GM23338 (cell line): ENCODE data around the gene SUV39H2. TPM values are rescaled to one million over a fixed set of nuclear protein-coding genes. Genes with fewer than 3 reads are reported as not detected.

ENCODE experiments used
- ATAC-seq: fragments of 200-7000 bp; cut with Tn5 transposase; 3 replicates; pipeline ENCODE4 v1.9.1; 2020
- DNase-seq: peaks from one replicate; pipeline ENCODE4 v3.0.0-alpha.2; 2015; ENCODE audit warnings: low spot score
- H2AFZ ChIP-seq: fragments of 200-600 bp; sonication (generic); 2 replicates; pipeline ENCODE4 v1.8.0; 2016; ENCODE audit warnings: antibody characterized with exemption, mild to moderate bottlenecking, moderate library complexity
- H3F3A ChIP-seq: fragments of 200-600 bp; sonication (generic); replicated peaks from 2 replicates; pipeline ENCODE4 v1.8.0; 2017; ENCODE audit warnings: antibody characterized with exemption, mixed run types, low read depth
- H3K27ac ChIP-seq: fragments of 200-600 bp; sonication (generic); 2 replicates; pipeline ENCODE4 v1.6.1; 2016; ENCODE audit warnings: low read depth
- H3K27me3 ChIP-seq: fragments of 200-600 bp; sonication (generic); 2 replicates; pipeline ENCODE4 v1.8.0; 2016; ENCODE audit warnings: mild to moderate bottlenecking, mixed run types, moderate library complexity; ENCODE audit not compliant: insufficient read depth
- H3K36me3 ChIP-seq: fragments of 200-600 bp; sonication (generic); 2 replicates; pipeline ENCODE4 v1.8.0; 2016; ENCODE audit warnings: mild to moderate bottlenecking; ENCODE audit not compliant: insufficient read depth
- H3K4me1 ChIP-seq: fragments of 200-600 bp; sonication (generic); 2 replicates; pipeline ENCODE4 v1.8.0; 2016; ENCODE audit warnings: mild to moderate bottlenecking, moderate library complexity; ENCODE audit not compliant: insufficient read depth
- H3K4me2 ChIP-seq: fragments of 200-600 bp; sonication (generic); 2 replicates; pipeline ENCODE4 v1.7.1; 2017; ENCODE audit warnings: mixed run types
- H3K4me3 ChIP-seq: fragments of 200-600 bp; sonication (generic); 2 replicates; pipeline ENCODE4 v1.6.1; 2016; ENCODE audit warnings: mixed run types
- H3K79me2 ChIP-seq: fragments of 200-600 bp; sonication (generic); replicated peaks from 2 replicates; pipeline ENCODE4 v1.8.0; 2017; ENCODE audit warnings: mild to moderate bottlenecking; ENCODE audit not compliant: insufficient read depth
- H3K9me2 ChIP-seq: fragments of 200-600 bp; sonication (generic); 2 replicates; pipeline ENCODE4 v1.8.0; 2017; ENCODE audit not compliant: insufficient read depth
- H4K20me1 ChIP-seq: fragments of 200-600 bp; sonication (generic); replicated peaks from 2 replicates; pipeline ENCODE4 v1.8.0; 2017; ENCODE audit warnings: mild to moderate bottlenecking; ENCODE audit not compliant: insufficient read depth
- H3K27ac Mint-ChIP-seq: 2 replicates; pipeline ENCODE4 v1.8.0; 2020; ENCODE audit warnings: inconsistent platforms, mild to moderate bottlenecking, moderate library complexity, mixed read lengths
- H3K27me3 Mint-ChIP-seq: 3 replicates; pipeline ENCODE4 v1.8.0; 2022; ENCODE audit warnings: low read depth, mild to moderate bottlenecking, moderate library complexity, mixed read lengths, inconsistent platforms; ENCODE audit not compliant: insufficient read depth, poor library complexity
- H3K36me3 Mint-ChIP-seq: 3 replicates; pipeline ENCODE4 v1.8.0; 2021; ENCODE audit warnings: low read depth, mild to moderate bottlenecking, inconsistent platforms, moderate library complexity, mixed read lengths
- H3K4me1 Mint-ChIP-seq: 3 replicates; pipeline ENCODE4 v1.8.0; 2020; ENCODE audit warnings: mild to moderate bottlenecking, inconsistent platforms, mixed read lengths
- H3K4me3 Mint-ChIP-seq: 3 replicates; pipeline ENCODE4 v1.8.0; 2021; ENCODE audit warnings: moderate library complexity, mild to moderate bottlenecking, inconsistent platforms, mixed read lengths
- H3K9me3 Mint-ChIP-seq: 3 replicates; pipeline ENCODE4 v1.8.0; 2020; ENCODE audit warnings: moderate library complexity, mild to moderate bottlenecking, inconsistent platforms, mixed read lengths
- CREB1 ChIP-seq: fragments of 250-450 bp; sonication (Bioruptor Pico); IDR thresholded peaks from 2 replicates; pipeline ENCODE4 v1.5.0; 2020; ENCODE audit warnings: low read depth, mild to moderate bottlenecking, moderate library complexity
- ETS1 ChIP-seq: IDR thresholded peaks from 2 replicates; pipeline ENCODE4 v1.6.1; 2016; ENCODE audit warnings: antibody characterized with exemption
- EZH2 ChIP-seq: fragments of 200-600 bp; sonication (generic); IDR thresholded peaks from one replicate; pipeline ENCODE4 v1.8.0; 2017; ENCODE audit warnings: antibody characterized with exemption, mild to moderate bottlenecking, low read depth; ENCODE audit not compliant: unreplicated experiment
- EZH2phosphoT487 ChIP-seq: fragments of 200-600 bp; sonication (generic); IDR thresholded peaks from one replicate; pipeline ENCODE4 v1.8.1; 2018; ENCODE audit warnings: antibody characterized with exemption; ENCODE audit not compliant: unreplicated experiment
- JUNB ChIP-seq: IDR thresholded peaks from one replicate; pipeline ENCODE4 v1.6.1; 2016; ENCODE audit warnings: antibody characterized with exemption; ENCODE audit not compliant: unreplicated experiment
- NANOG ChIP-seq: IDR thresholded peaks from 2 replicates; pipeline ENCODE4 v1.6.1; 2016; ENCODE audit warnings: antibody characterized with exemption, borderline replicate concordance
- POLR2AphosphoS5 ChIP-seq: IDR thresholded peaks from 2 replicates; pipeline ENCODE4 v1.6.1; 2016; ENCODE audit warnings: antibody characterized with exemption, low read depth
- ZNF331 ChIP-seq: fragments of 250-450 bp; sonication (Bioruptor Pico); IDR thresholded peaks from 2 replicates; pipeline ENCODE4 v1.5.0; 2020; ENCODE audit warnings: low read depth, mild to moderate bottlenecking, moderate library complexity
- polyA plus RNA-seq: library from polyadenylated mRNA; unstranded; fragments of >200 nt; fragmentation: Nextera tagmentation; extraction: Ambion mirVana; gene quantifications from 2 replicates; pipeline ENCODE4 v1.2.1, GENCODE V29; 2016
- total RNA-seq: library from RNA; depleted of rRNA; stranded (reverse); fragments of >200 nt; shearing (Covaris generic); gene quantifications from 2 replicates; pipeline ENCODE4 v1.2.3, GENCODE V29; 2014

The SUV39H2 gene
- total and polyA plus RNA-seq, 2 experiments from 2014 or later = 33.3 to 59.1 TPM

DNA sequence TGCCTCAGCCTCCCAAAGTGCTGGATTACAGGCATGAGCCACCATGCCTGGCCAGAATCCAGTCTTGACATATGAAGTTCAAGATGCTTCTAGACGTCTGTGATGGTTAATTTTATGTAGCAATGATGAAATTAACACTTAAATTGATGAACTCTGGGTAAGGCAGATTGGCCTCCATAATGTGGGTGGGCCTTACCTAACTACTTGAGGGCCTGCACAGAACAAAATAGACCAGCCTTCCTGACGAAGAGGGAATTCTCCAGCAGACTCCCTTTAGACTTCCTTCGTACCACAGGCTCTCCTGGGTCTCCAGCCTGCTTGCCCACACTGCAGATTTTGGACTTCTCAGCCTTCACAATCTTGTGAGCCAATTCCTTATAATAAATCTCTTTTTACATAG lies 45.6 kb upstream of the SUV39H2 start:
- Histone ChIP-seq H3F3A (no peaks in the 10 kb centered on the region), H4K20me1 (no peaks in the 10 kb centered on the region), H3K4me3 (no peak overlapping the region), H3K27me3 (no peaks in the 10 kb centered on the region), H3K36me3 (no peaks in the 10 kb centered on the region), H3K27ac (no peak overlapping the region), H2AFZ (no peak overlapping the region), H3K79me2 (no peaks in the 10 kb centered on the region), H3K4me1 (no peaks in the 10 kb centered on the region), H3K9me2 (no peaks in the 10 kb centered on the region), H3K4me2 (no peak overlapping the region)
- Mint-ChIP-seq H3K27me3 (peaks cover 4% of the 10 kb centered on the region), H3K4me1 (peaks cover 13% of the 10 kb centered on the region), H3K27ac (no peak overlapping the region), H3K4me3 (no peak overlapping the region), H3K9me3 (no peaks in the 10 kb centered on the region; the same call in 2 of the 3 replicates), H3K36me3 (no peaks in the 10 kb centered on the region)
- no peak for DNase-seq
- TF ChIP-seq EZH2 (no peak), JUNB (no peak), ZNF331 (no peak), POLR2AphosphoS5 (no peak)
- ATAC-seq = no peak

- Histone ChIP-seq H3K36me3 (peaks cover 13% of the 10 kb centered on the region), H3K4me1 (peaks cover 7% of the 10 kb centered on the region), H3K27ac (no peak overlapping the region), H3F3A (no peaks in the 10 kb centered on the region), H4K20me1 (0 out of 2 replicates have a peak, but pooled peaks cover 5% of the 10 kb centered on the region), H3K27me3 (no peaks in the 10 kb centered on the region), H3K4me2 (no peak overlapping the region), H3K4me3 (no peak overlapping the region), H3K9me2 (no peaks in the 10 kb centered on the region), H2AFZ (no peak overlapping the region), H3K79me2 (peaks cover 29% of the 10 kb centered on the region)
- Mint-ChIP-seq H3K36me3 (peaks cover 18% of the 10 kb centered on the region), H3K27ac (no peak overlapping the region), H3K4me3 (no peak overlapping the region), H3K27me3 (peaks cover 6% of the 10 kb centered on the region), H3K9me3 (no peaks in the 10 kb centered on the region; the same call in 2 of the 3 replicates), H3K4me1 (peaks cover 16% of the 10 kb centered on the region)
- no peak for ATAC-seq
- TF ChIP-seq EZH2phosphoT487 (no peak), CREB1 (CRISPR knock-in tag) (no peak), ETS1 (no peak)
- no peak for DNase-seq
Observed at GRCh38 chr10:14836208-14836607, 42.5 kb upstream of the SUV39H2 start.

GRCh38 chr10:14837003-14837756 lies 41.5 kb upstream of the SUV39H2 start:
- Histone ChIP-seq H3K27me3 (no peaks in the 10 kb centered on the region), H2AFZ (peak overlapping the region; percentile 80), H3K9me2 (no peaks in the 10 kb centered on the region), H3F3A (no peaks in the 10 kb centered on the region), H3K27ac (peak overlapping the region; percentile 95), H3K36me3 (peaks cover 21% of the 10 kb centered on the region), H4K20me1 (peaks cover 5% of the 10 kb centered on the region; the same call in 1 of the 2 replicates), H3K4me1 (peaks cover 7% of the 10 kb centered on the region), H3K4me3 (peak overlapping the region; percentile 97), H3K79me2 (peaks cover 35% of the 10 kb centered on the region), H3K4me2 (peak overlapping the region; percentile 87)
- ATAC-seq (no peak), DNase-seq (peak; percentile 16)
- Mint-ChIP-seq H3K4me3 (peak overlapping the region; percentile 95), H3K36me3 (peaks cover 27% of the 10 kb centered on the region), H3K27me3 (peaks cover 6% of the 10 kb centered on the region), H3K4me1 (peaks cover 16% of the 10 kb centered on the region), H3K27ac (peak overlapping the region; percentile 96), H3K9me3 (no peaks in the 10 kb centered on the region; the same call in 2 of the 3 replicates)
- peak; percentile 3; the same call in 1 of the 2 replicates for TF ChIP-seq ETS1
- TF ChIP-seq NANOG = no peak
- TF ChIP-seq JUNB = no peak
- TF ChIP-seq EZH2 = no peak
- no peak for TF ChIP-seq ZNF331
